Prostate gland (tissue), 2 donors: ENCODE results near the gene KRT80. TPM values are rescaled to one million over a fixed set of nuclear protein-coding genes. Genes with fewer than 3 reads are reported as not detected.
A peak's percentile ranks its signal among the peaks of the same experiment; 100 is the strongest.

Experiments used
- DNase-seq: peaks from one replicate; pipeline ENCODE4 v3.0.0-alpha.2; 2019; ENCODE audit warnings: low spot score
- H3K27ac ChIP-seq, 2 donors: fragments of 200-600 bp; sonication (generic); 2 replicates each; pipeline ENCODE4 v1.5.1; 2017 to 2019
- H3K27me3 ChIP-seq: fragments of 200-600 bp; sonication (generic); replicated peaks from 2 replicates; pipeline ENCODE4 v1.5.1; 2019; ENCODE audit not compliant: insufficient read depth
- H3K36me3 ChIP-seq, 2 donors: fragments of 200-600 bp; sonication (generic); 1 replicate in 1 of 2; 2 replicates in 1 of 2; pipeline versions ENCODE4 v1.5.1 to v1.8.1; 2017 to 2019
- H3K4me1 ChIP-seq: fragments of 200-600 bp; sonication (generic); replicated peaks from 2 replicates; pipeline ENCODE4 v1.5.1; 2019
- H3K4me3 ChIP-seq, 2 donors: fragments of 200-600 bp; sonication (generic); 2 replicates each; pipeline ENCODE4 v1.5.1; 2017 to 2019
- H3K9me3 ChIP-seq: fragments of 200-600 bp; sonication (generic); 2 replicates; pipeline ENCODE4 v1.5.1; 2017
- POLR2A ChIP-seq: fragments of 450-650 bp; IDR thresholded peaks from one replicate; pipeline ENCODE4 v1.6.1; 2016; ENCODE audit warnings: antibody characterized with exemption, mild to moderate bottlenecking
- POLR2AphosphoS5 ChIP-seq: sonication (generic); formaldehyde crosslinking; IDR thresholded peaks from one replicate; pipeline ENCODE4 v1.6.1; 2017; ENCODE audit warnings: antibody characterized with exemption
- WGBS: methylation state at CpG from one replicate; pipeline ENCODE4 v1.1.5; 2018; 5-methylcytosine and 5-hydroxymethylcytosine counted together
- intact Hi-C: fragments of 100-400 bp; cut with DNase I; formaldehyde crosslinking; loops from one replicate; pipeline ENCODE4 v1.14.2; 2022
- total RNA-seq, 2 donors: library from RNA; depleted of rRNA; stranded (reverse); fragments of >200 nt; gene quantifications; one replicate each; pipeline ENCODE4 v1.1.0, GENCODE V29; 2016
- TF ChIP-seq, protein P1 (sequence below), 4 experiments: fragments of 200-600 bp in 2 of 4; fragments of 450-650 bp in 2 of 4; sonication (generic) in 2 of 4; IDR thresholded peaks; 1 replicate in 3 of 4; 2 replicates in 1 of 4; pipeline ENCODE4 v1.5.1; 2016 to 2019; ENCODE audit warnings: antibody characterized with exemption in 4 of 4, mild to moderate bottlenecking in 2 of 4, moderate library complexity in 2 of 4

Gene KRT80
- total RNA-seq, 2 donors from 2014 or later, result 1.9 to 3.7 TPM

DNA sequence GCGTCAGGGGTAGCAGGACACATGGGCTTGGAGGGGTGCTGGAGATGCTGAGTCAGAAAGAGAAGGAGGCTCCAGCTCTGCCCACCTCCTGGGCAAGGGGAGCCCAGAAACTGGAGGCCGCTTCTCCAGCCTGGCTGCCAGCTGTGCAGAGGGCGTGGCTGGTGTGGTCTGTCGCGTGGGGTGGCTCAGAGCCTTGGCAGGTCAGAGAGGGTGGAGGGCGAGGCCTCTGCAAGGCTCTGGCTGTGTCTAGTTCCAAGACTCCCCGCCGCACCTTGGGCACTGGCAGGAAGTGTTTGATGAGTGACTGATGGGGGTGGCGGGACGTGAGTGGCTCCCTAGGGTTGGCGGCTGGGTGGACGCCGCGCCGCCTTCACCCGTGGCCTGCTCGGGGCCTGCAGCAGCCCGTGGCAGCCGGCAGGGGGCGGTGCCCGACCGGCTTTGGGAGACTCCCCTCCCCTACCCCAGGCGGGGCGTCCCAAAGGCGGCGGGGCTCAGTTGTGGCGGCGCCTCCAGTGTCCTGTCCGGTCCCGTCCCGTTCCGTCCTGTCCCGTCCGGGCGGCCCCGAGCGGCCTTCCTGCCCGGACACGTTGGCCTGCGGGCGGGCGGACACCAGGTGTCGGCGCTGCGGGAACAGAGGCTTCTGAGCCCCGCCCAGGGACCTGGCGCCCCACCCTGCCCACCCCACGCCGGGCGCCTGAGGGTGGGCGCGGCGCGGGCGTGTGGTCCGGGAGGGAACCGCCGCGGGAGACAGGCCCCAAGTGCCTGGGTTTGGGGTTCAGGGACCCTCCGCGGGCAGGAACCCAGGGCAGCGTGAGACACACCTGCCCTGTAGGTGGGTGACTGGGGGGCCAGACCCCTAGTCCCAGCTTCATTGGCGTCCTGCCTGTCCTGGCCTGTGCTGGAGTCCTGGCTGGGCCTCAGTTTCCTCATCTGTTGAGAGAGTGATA, 39.7 kb downstream of the KRT80 start:
- 16% methylated on average over 28 of the region's 63 CpGs for WGBS

DNA sequence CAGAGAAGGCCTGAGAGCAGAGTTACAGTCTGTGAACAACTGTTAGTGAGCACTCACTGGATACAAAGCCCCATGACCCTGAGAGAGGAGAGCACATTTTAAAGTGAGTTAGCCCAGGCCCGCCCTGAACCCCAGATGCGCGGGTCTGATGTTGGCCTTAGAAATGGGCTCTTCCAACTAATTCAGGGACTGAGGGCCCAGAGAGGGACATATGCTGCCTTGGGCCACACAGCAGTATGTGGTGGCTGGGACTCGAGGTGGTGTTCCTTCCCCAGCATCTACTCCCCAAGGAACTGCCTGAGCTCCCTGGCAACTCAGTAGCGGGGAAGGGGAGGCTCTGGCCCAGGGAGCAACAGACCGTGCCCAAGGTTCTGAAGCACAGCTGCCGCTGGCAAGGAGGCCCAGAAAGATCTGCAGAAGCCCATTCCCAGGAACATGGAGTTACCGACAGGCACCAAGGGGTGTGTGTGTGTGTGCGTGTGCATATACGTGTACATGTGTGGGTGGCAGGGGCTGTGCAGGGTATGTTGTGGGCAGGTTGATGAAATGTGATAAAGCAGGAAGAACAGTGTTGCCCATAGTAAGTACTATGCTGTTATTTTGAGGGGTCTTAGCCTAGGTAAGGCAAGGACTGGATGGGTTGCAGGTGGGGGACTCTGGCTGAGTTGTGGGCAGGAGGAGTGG, 40.5 kb downstream of the KRT80 start:
- H3K36me3 ChIP-seq, result no peaks in the 10 kb centered on the region
- TF ChIP-seq POLR2A, result no peak
- TF ChIP-seq POLR2AphosphoS5, result no peak
- TF ChIP-seq, protein P1, sequence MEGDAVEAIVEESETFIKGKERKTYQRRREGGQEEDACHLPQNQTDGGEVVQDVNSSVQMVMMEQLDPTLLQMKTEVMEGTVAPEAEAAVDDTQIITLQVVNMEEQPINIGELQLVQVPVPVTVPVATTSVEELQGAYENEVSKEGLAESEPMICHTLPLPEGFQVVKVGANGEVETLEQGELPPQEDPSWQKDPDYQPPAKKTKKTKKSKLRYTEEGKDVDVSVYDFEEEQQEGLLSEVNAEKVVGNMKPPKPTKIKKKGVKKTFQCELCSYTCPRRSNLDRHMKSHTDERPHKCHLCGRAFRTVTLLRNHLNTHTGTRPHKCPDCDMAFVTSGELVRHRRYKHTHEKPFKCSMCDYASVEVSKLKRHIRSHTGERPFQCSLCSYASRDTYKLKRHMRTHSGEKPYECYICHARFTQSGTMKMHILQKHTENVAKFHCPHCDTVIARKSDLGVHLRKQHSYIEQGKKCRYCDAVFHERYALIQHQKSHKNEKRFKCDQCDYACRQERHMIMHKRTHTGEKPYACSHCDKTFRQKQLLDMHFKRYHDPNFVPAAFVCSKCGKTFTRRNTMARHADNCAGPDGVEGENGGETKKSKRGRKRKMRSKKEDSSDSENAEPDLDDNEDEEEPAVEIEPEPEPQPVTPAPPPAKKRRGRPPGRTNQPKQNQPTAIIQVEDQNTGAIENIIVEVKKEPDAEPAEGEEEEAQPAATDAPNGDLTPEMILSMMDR (IDR thresholded peaks at IDR 0.05), result no peak
- H3K9me3 ChIP-seq, result no peaks in the 10 kb centered on the region
- intact Hi-C loops, result loop anchor here (10.0 kb wide), 2 partner anchors 354 to 834 kb away; no protein-coding TSS in a partner anchor
- DNase-seq, result no peak
- H3K4me3 ChIP-seq, result no peak overlapping the region
- H3K27me3 ChIP-seq, result no peaks in the 10 kb centered on the region
- H3K27ac ChIP-seq, result peak overlapping the region; percentile 92 to 96
- H3K4me1 ChIP-seq, result peaks cover 37% of the 10 kb centered on the region
- WGBS, result 86% methylated on average over 10 of the region's 10 CpGs

More for the DNA sequence above, 39.7 kb downstream of the KRT80 start:
- peak overlapping the region; percentile 92 to 96 for H3K27ac ChIP-seq
- no peaks in the 10 kb centered on the region for H3K27me3 ChIP-seq
- peak overlapping the region; percentile 20 to 37 for H3K4me3 ChIP-seq
- TF ChIP-seq, protein P1 (IDR thresholded peaks at IDR 0.05), result peak; percentile 84 to 98 (median 95)
- TF ChIP-seq POLR2AphosphoS5 (peak; percentile 68), POLR2A (no peak)
- H3K4me1 ChIP-seq, result peaks cover 29% of the 10 kb centered on the region
- intact Hi-C loops, result loop anchor here (2.0 to 10.0 kb wide), 3 partner anchors 353 to 833 kb away; no protein-coding TSS in a partner anchor
- H3K36me3 ChIP-seq, result no peaks in the 10 kb centered on the region
- DNase-seq, result peak; percentile 88
- no peaks in the 10 kb centered on the region for H3K9me3 ChIP-seq

DNA sequence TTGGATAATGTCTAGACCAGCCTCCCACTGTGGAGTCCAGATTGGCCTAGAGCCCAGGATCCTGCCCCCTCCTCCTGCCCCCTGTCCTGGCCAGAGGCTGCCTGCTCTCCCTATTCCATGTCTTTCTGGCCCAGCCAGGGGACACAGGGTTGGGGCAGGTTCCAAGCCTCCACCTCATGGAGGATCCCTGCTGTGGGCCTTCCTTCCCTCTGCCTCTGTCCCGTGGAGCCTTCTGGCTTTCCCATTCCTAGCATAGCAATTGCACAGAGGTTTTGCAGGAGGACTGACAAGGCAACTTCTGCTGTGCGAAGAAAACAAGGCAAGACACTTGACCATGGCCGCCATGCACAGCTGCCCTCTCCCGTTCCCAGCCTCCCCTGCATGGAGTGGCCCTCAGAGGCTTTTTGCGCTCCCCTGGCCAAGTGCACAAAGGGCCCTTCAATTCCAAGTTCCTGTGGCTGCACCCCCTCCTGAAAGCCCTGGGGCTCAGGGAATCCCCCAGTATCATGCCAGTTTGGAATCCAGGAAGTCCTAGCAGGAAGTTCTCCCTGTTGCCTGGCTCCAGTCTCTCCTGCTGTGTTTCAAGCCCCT, 42.1 kb downstream of the KRT80 start:
- H3K9me3 ChIP-seq, result no peaks in the 10 kb centered on the region
- H3K27me3 ChIP-seq, result no peaks in the 10 kb centered on the region
- no peaks in the 10 kb centered on the region for H3K36me3 ChIP-seq
- intact Hi-C loops, result loop anchor here (10.0 kb wide), 2 partner anchors 355 to 835 kb away; no protein-coding TSS in a partner anchor
- DNase-seq, result no peak
- peak overlapping the region; percentile 92 to 96 for H3K27ac ChIP-seq
- peaks cover 46% of the 10 kb centered on the region for H3K4me1 ChIP-seq
- 58% methylated on average over 5 of the region's 5 CpGs for WGBS
- no peak overlapping the region for H3K4me3 ChIP-seq
- TF ChIP-seq POLR2AphosphoS5 (no peak), POLR2A (no peak)
- TF ChIP-seq, protein P1 (IDR thresholded peaks at IDR 0.05), result no peak

DNA sequence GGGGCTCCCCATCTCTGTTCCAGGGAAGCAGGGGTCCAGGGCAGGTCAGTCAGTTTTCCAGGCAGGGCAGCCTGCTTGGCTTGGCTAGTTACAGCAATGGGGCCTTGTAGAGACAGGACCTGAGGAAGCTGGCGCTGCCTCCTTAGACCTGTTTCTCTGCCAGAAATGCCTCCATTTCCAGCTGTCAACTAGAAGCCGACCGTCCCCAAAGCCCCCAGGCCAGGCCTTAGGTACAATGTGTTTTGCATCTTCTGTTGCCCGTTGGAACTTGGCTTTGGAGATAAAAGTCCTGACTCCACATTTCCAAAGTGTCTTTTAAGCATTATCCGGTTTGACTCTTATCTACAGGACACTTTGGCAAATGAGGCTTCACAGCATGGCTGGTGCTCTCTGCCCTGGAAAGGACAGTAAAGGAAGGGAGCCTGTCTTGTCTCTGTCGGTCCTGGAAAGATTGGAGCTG, 42.6 kb downstream of the KRT80 start:
- Histone ChIP-seq H3K4me1 (peaks cover 46% of the 10 kb centered on the region), H3K4me3 (no peak overlapping the region), H3K27ac (peak overlapping the region; percentile 92 to 96), H3K36me3 (no peaks in the 10 kb centered on the region), H3K27me3 (no peaks in the 10 kb centered on the region), H3K9me3 (no peaks in the 10 kb centered on the region)
- intact Hi-C loops, result no loop called here
- no peak for DNase-seq
- 38% methylated on average over 6 of the region's 6 CpGs for WGBS
- TF ChIP-seq, protein P1 (IDR thresholded peaks at IDR 0.05), result no peak
- no peak for TF ChIP-seq POLR2A
- TF ChIP-seq POLR2AphosphoS5, result no peak
